SIG-M5 treated with dmso at 0.1 percent for 504 hours (cell line): ENCODE results near the gene FSHR.

Source experiments
- DNase-seq: peaks from one replicate; lab custom pipeline; 2025; ENCODE audit not compliant: unreplicated experiment; lab: John Stamatoyannopoulos, UW

The FSHR gene

GRCh38 chr2:48915227-48915626 lies 239.1 kb downstream of the FSHR start:
- no peak for DNase-seq

GRCh38 chr2:48914477-48915089 lies 239.7 kb downstream of the FSHR start:
- DNase-seq, result no peak
